ENCODE data around the gene TNC.

TNC gene

DNA sequence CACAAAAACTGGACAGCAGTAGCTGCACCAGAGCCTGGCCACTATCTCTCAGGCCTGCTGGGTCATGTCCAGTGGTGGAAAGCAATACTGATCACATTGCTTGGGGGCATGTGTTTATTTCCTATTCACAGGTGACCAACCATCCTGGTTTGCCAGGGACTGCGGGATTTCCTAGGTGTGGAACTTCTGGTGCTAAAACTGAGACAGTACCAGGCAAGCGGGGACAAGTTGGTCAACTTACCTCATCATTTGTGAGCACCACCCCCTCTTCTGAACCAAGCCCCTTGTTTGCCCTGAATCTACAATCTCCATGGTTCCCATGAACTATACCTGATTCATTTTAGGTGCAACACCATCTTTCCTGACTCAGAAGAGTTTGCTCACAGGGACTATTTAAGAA is 81.3 kb downstream of the TNC start:
- TF ChIP-seq CTCF (conservative IDR thresholded peaks at IDR 0.05) = no peak
- H3K27ac ChIP-seq = no peak overlapping the region

GRCh38 chr9:115035841-115036612 is 81.9 kb downstream of the TNC start:
- H3K27ac ChIP-seq = no peak overlapping the region

DNA sequence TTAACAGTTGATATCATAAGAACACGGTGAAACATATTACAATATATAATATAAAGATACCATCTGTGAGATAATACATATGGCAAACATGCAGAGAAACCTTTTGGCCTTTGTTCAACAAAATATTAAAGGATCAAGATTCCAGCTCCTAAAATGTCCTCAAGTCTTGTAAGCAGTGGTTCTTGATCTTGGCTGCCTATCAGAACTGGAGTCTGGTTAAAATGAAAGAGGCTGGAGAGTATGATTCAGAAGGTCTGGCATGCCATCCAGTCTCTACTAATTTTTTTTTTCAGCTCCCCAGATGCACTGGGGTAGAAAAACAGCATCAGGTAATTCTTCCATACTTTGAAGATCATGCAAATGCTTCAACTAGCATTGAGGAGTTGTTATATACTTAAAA is 83.2 kb downstream of the TNC start:
- no peak for TF ChIP-seq CTCF (conservative IDR thresholded peaks at IDR 0.05)
- H3K27ac ChIP-seq = no peak overlapping the region

More at GRCh38 chr9:115035841-115036612, 81.9 kb downstream of the TNC start:
- TF ChIP-seq CTCF (conservative IDR thresholded peaks at IDR 0.05) = no peak

- H3K27ac ChIP-seq = no peak overlapping the region
- TF ChIP-seq CTCF (conservative IDR thresholded peaks at IDR 0.05) = no peak
Observed at GRCh38 chr9:115033800-115034199, 84.2 kb downstream of the TNC start.

DNA sequence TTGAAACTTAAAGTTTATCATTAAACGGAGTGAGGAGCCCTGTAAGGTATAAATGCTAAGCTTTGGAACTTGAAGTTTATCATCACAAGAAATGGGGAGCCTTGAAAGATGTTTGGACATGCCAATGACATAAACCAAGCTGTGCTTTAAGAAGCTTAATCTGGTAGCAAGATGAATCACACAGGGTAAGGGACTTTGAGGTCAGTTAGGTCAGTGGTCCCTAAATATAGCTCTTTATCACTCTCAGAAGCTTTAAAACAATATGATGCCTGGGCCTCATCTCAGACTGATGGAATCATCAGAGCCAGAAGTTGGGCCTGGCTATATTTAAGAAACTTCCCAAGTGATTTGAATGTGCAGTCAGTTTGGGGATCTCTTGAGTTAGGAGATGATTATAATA is 85.7 kb downstream of the TNC start:
- no peak for TF ChIP-seq CTCF (conservative IDR thresholded peaks at IDR 0.05)
- H3K27ac ChIP-seq = no peak overlapping the region

DNA sequence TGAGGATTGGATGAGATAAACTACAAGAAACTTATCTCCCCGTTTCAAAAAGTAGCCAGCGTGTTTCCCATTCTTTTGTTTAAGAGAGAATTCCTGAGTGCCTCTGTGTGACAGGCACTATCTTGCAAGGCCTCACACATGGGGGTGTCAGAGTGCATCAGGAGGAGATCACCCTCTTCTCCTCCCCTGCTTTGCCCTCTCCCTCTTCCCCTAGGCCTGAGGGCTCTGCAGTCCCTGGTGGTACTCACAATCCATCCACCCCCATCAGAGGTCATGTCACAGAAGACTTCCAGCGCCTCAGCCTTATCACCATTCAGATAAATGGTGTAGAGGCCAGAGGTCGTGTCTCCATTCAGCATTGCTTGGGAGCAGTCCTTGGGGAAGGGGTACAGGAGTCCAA is 88.0 kb downstream of the TNC start:
- no peak for TF ChIP-seq CTCF (conservative IDR thresholded peaks at IDR 0.05)
- no peak overlapping the region for H3K27ac ChIP-seq

DNA sequence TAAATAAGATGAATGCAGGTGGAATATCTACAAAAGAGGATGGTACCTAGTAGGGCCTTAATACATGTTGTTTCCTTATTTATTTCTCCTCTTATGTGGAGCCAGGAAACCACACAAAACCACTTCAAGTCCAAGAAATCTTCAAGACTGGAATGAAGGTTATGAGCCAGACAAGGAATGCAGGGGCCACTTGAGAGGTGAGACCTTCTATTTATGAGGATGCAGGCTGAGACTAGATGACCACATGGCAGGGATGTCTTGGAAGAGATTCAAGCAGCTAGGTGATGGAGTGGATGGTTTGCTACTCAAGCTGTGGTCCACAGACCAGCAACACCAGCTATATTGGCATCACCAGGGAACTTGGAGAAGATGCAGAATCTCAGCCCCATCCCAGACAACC is 92.2 kb downstream of the TNC start:
- no peak for TF ChIP-seq CTCF (conservative IDR thresholded peaks at IDR 0.05)
- H3K27ac ChIP-seq = no peak overlapping the region
